HEK293 (cell line): ENCODE data around the gene SHISAL1.

ENCODE experiments used
- EGR2 ChIP-seq: fragments of 450-650 bp; formaldehyde crosslinking; IDR thresholded peaks from 2 replicates; pipeline ENCODE4 v1.5.1; 2016; ENCODE audit warnings: low read depth, missing biosample characterization, missing genetic modification characterization
- GLI4 ChIP-seq: fragments of 450-650 bp; formaldehyde crosslinking; IDR thresholded peaks from 2 replicates; pipeline ENCODE4 v1.5.1; 2016; ENCODE audit warnings: missing biosample characterization, missing genetic modification characterization
- IKZF3 ChIP-seq: fragments of 450-650 bp; IDR thresholded peaks from 2 replicates; pipeline ENCODE4 v1.5.0; 2018; ENCODE audit warnings: missing biosample characterization, mild to moderate bottlenecking, missing genetic modification characterization, moderate library complexity
- KLF17 ChIP-seq: fragments of 450-650 bp; formaldehyde crosslinking; IDR thresholded peaks from 2 replicates; pipeline ENCODE4 v1.5.1; 2016; ENCODE audit warnings: missing biosample characterization, missing genetic modification characterization
- TCF7L2 ChIP-seq: IDR thresholded peaks from 2 replicates; pipeline ENCODE4 v1.6.1; 2011; ENCODE audit warnings: low read depth, mild to moderate bottlenecking, inconsistent platforms, low read length, moderate library complexity, borderline replicate concordance
- ZBTB6 ChIP-seq: fragments of 450-650 bp; formaldehyde crosslinking; IDR thresholded peaks from 2 replicates; pipeline ENCODE4 v1.5.1; 2017; ENCODE audit warnings: missing biosample characterization, missing genetic modification characterization
- ZNF10 ChIP-seq: fragments of 450-650 bp; formaldehyde crosslinking; IDR thresholded peaks from 2 replicates; pipeline ENCODE4 v1.5.1; 2017; ENCODE audit warnings: missing biosample characterization, missing genetic modification characterization
- ZNF148 ChIP-seq: fragments of 450-650 bp; formaldehyde crosslinking; IDR thresholded peaks from 2 replicates; pipeline ENCODE4 v1.5.0; 2017; ENCODE audit warnings: missing biosample characterization, missing genetic modification characterization, borderline replicate concordance
- ZNF155 ChIP-seq: fragments of 450-650 bp; formaldehyde crosslinking; IDR thresholded peaks from 2 replicates; pipeline ENCODE4 v1.5.1; 2016; ENCODE audit warnings: missing biosample characterization, missing genetic modification characterization
- ZNF175 ChIP-seq: fragments of 450-650 bp; formaldehyde crosslinking; IDR thresholded peaks from 2 replicates; pipeline ENCODE4 v1.5.1; 2016; ENCODE audit warnings: missing biosample characterization, missing genetic modification characterization
- ZNF184 ChIP-seq: fragments of 450-650 bp; IDR thresholded peaks from 2 replicates; pipeline ENCODE4 v1.5.1; 2018; ENCODE audit warnings: missing biosample characterization, mild to moderate bottlenecking, missing genetic modification characterization
- ZNF23 ChIP-seq: fragments of 450-650 bp; formaldehyde crosslinking; IDR thresholded peaks from 2 replicates; pipeline ENCODE4 v1.5.1; 2016; ENCODE audit warnings: missing biosample characterization, missing genetic modification characterization, borderline replicate concordance
- ZNF24 ChIP-seq: fragments of 450-650 bp; formaldehyde crosslinking; IDR thresholded peaks from 2 replicates; pipeline ENCODE4 v1.5.1; 2016; ENCODE audit warnings: missing biosample characterization, missing genetic modification characterization
- ZNF274 ChIP-seq, 2 experiments: fragments of 200-500 bp in 1 of 2; fragments of 450-650 bp in 1 of 2; sonication (Bioruptor generic) in 1 of 2; formaldehyde crosslinking in 1 of 2; IDR thresholded peaks; 2 replicates each; pipeline versions ENCODE4 v1.5.1 to v1.6.1; 2014 to 2016; ENCODE audit warnings: borderline replicate concordance in 1 of 2, inconsistent platforms in 1 of 2, low read length in 1 of 2, missing biosample characterization in 1 of 2, missing genetic modification characterization in 1 of 2
- ZNF280C ChIP-seq: fragments of 450-650 bp; formaldehyde crosslinking; IDR thresholded peaks from 2 replicates; pipeline ENCODE4 v1.5.1; 2016; ENCODE audit warnings: missing biosample characterization, missing genetic modification characterization
- ZNF514 ChIP-seq: fragments of 450-650 bp; formaldehyde crosslinking; IDR thresholded peaks from 2 replicates; pipeline ENCODE4 v1.5.1; 2016; ENCODE audit warnings: missing biosample characterization, missing genetic modification characterization
- ZNF529 ChIP-seq: fragments of 450-650 bp; formaldehyde crosslinking; IDR thresholded peaks from 2 replicates; pipeline ENCODE4 v1.5.1; 2017; ENCODE audit warnings: missing genetic modification characterization, missing biosample characterization; ENCODE audit not compliant: insufficient replicate concordance
- ZNF571 ChIP-seq: fragments of 450-650 bp; formaldehyde crosslinking; IDR thresholded peaks from 2 replicates; pipeline ENCODE4 v1.5.0; 2017; ENCODE audit warnings: missing biosample characterization, missing genetic modification characterization
- ZNF639 ChIP-seq: fragments of 450-650 bp; formaldehyde crosslinking; IDR thresholded peaks from 2 replicates; pipeline ENCODE4 v1.5.1; 2016; ENCODE audit warnings: missing biosample characterization, missing genetic modification characterization
- ZNF658 ChIP-seq: fragments of 450-650 bp; formaldehyde crosslinking; IDR thresholded peaks from 2 replicates; pipeline ENCODE4; 2016; ENCODE audit warnings: missing biosample characterization, missing genetic modification characterization
- ZNF660 ChIP-seq: fragments of 450-650 bp; IDR thresholded peaks from 2 replicates; pipeline ENCODE4 v1.5.1; 2018; ENCODE audit warnings: missing biosample characterization, mild to moderate bottlenecking, missing genetic modification characterization
- ZNF677 ChIP-seq: fragments of 450-650 bp; IDR thresholded peaks from 2 replicates; pipeline ENCODE4 v1.5.0; 2018; ENCODE audit warnings: missing biosample characterization, mild to moderate bottlenecking, missing genetic modification characterization, moderate library complexity
- ZNF768 ChIP-seq: fragments of 450-650 bp; formaldehyde crosslinking; IDR thresholded peaks from 2 replicates; pipeline ENCODE4 v1.5.1; 2018; ENCODE audit warnings: missing biosample characterization, mild to moderate bottlenecking, missing genetic modification characterization
- TF ChIP-seq, protein P1 (sequence below): fragments of 450-650 bp; formaldehyde crosslinking; IDR thresholded peaks from 2 replicates; pipeline ENCODE4 v1.5.1; 2016; ENCODE audit warnings: missing biosample characterization, missing genetic modification characterization
- TF ChIP-seq, protein P2 (sequence below): fragments of 450-650 bp; formaldehyde crosslinking; IDR thresholded peaks from 2 replicates; pipeline ENCODE4 v1.5.1; 2017; ENCODE audit warnings: missing biosample characterization, missing genetic modification characterization

The SHISAL1 gene

GRCh38 chr22:44213489-44214043 is 99.2 kb downstream of the SHISAL1 start (continued):
- TF ChIP-seq ZNF274 (IDR thresholded peaks at IDR 0.05; ENCODE audit: low read length) = no peak
- no peak for TF ChIP-seq ZNF274 (tag by site-specific recombination; IDR thresholded peaks at IDR 0.05; ENCODE audit: borderline replicate concordance)
- TF ChIP-seq TCF7L2 = no peak
- TF ChIP-seq, protein P1, sequence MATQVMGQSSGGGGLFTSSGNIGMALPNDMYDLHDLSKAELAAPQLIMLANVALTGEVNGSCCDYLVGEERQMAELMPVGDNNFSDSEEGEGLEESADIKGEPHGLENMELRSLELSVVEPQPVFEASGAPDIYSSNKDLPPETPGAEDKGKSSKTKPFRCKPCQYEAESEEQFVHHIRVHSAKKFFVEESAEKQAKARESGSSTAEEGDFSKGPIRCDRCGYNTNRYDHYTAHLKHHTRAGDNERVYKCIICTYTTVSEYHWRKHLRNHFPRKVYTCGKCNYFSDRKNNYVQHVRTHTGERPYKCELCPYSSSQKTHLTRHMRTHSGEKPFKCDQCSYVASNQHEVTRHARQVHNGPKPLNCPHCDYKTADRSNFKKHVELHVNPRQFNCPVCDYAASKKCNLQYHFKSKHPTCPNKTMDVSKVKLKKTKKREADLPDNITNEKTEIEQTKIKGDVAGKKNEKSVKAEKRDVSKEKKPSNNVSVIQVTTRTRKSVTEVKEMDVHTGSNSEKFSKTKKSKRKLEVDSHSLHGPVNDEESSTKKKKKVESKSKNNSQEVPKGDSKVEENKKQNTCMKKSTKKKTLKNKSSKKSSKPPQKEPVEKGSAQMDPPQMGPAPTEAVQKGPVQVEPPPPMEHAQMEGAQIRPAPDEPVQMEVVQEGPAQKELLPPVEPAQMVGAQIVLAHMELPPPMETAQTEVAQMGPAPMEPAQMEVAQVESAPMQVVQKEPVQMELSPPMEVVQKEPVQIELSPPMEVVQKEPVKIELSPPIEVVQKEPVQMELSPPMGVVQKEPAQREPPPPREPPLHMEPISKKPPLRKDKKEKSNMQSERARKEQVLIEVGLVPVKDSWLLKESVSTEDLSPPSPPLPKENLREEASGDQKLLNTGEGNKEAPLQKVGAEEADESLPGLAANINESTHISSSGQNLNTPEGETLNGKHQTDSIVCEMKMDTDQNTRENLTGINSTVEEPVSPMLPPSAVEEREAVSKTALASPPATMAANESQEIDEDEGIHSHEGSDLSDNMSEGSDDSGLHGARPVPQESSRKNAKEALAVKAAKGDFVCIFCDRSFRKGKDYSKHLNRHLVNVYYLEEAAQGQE (tag by site-specific recombination) = no peak
- TF ChIP-seq ZNF148 = peak; percentile 98
- TF ChIP-seq ZNF24 (tag by site-specific recombination) = no peak
- TF ChIP-seq ZNF571 (tag by site-specific recombination) = 0 out of 2 replicates have a peak, but pooled peaks have one; percentile 81
- peak; percentile 89; the same call in 1 of the 2 replicates for TF ChIP-seq ZNF658 (tag by site-specific recombination)
- TF ChIP-seq ZNF280C (tag by site-specific recombination) = no peak
- no peak for TF ChIP-seq IKZF3
- TF ChIP-seq ZNF184 (tag by site-specific recombination) = no peak
- no peak for TF ChIP-seq ZNF768 (tag by site-specific recombination)
- TF ChIP-seq ZNF529 = no peak
- no peak for TF ChIP-seq ZNF677
- TF ChIP-seq ZNF175 (tag by site-specific recombination) = no peak
- no peak for TF ChIP-seq ZNF10 (tag by site-specific recombination)
- TF ChIP-seq EGR2 = no peak
- no peak for TF ChIP-seq ZNF155
- no peak for TF ChIP-seq ZNF660 (tag by site-specific recombination)
- TF ChIP-seq ZNF639 (tag by site-specific recombination) = no peak
- TF ChIP-seq KLF17 (tag by site-specific recombination) = no peak
- TF ChIP-seq, protein P2, sequence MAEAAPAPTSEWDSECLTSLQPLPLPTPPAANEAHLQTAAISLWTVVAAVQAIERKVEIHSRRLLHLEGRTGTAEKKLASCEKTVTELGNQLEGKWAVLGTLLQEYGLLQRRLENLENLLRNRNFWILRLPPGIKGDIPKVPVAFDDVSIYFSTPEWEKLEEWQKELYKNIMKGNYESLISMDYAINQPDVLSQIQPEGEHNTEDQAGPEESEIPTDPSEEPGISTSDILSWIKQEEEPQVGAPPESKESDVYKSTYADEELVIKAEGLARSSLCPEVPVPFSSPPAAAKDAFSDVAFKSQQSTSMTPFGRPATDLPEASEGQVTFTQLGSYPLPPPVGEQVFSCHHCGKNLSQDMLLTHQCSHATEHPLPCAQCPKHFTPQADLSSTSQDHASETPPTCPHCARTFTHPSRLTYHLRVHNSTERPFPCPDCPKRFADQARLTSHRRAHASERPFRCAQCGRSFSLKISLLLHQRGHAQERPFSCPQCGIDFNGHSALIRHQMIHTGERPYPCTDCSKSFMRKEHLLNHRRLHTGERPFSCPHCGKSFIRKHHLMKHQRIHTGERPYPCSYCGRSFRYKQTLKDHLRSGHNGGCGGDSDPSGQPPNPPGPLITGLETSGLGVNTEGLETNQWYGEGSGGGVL (tag by site-specific recombination) = no peak
- TF ChIP-seq ZNF23 (tag by site-specific recombination) = no peak
- TF ChIP-seq GLI4 (tag by site-specific recombination) = no peak
- no peak for TF ChIP-seq ZNF514 (tag by site-specific recombination)
- no peak for TF ChIP-seq ZBTB6 (tag by site-specific recombination)
